Fibroblast of villous mesenchyme (primary cell): ENCODE data around the gene G2E3. TPM values are rescaled to one million over a fixed set of nuclear protein-coding genes. Genes with fewer than 3 reads are reported as not detected.
A peak's percentile ranks its signal among the peaks of the same experiment; 100 is the strongest.
"Not testable (repeated sequence)": the region's sequence is repeated elsewhere in the genome, so short reads cannot be mapped to it uniquely, and the experiment has no call there.

Experiments used
- DNase-seq: peaks from one replicate; pipeline ENCODE4 v3.0.0-alpha.2; 2010; ENCODE audit warnings: low read depth
- H3K4me3 ChIP-seq: 2 replicates; pipeline ENCODE4 v1.5.1; 2011; ENCODE audit warnings: low read depth, mild to moderate bottlenecking, low read length
- CTCF ChIP-seq: IDR thresholded peaks from 2 replicates; pipeline ENCODE4 v1.5.1; 2012; ENCODE audit warnings: low read depth, mild to moderate bottlenecking, low read length; ENCODE audit not compliant: insufficient read depth
- total RNA-seq: library from RNA; depleted of rRNA; stranded (reverse); fragments of >200 nt; gene quantifications from 2 replicates; pipeline ENCODE4 v1.2.3, GENCODE V29; 2012

The G2E3 gene
- total RNA-seq, 1 donor, result 38.4 TPM

- no peak overlapping the region for H3K4me3 ChIP-seq
- no peak for TF ChIP-seq CTCF
- DNase-seq, result no peak
These were observed 38.5 kb downstream of the G2E3 start for GRCh38 chr14:30597504-30597903.

- TF ChIP-seq CTCF, result no peak
- no peak for DNase-seq
- no peak overlapping the region for H3K4me3 ChIP-seq
These were observed 42.3 kb downstream of the G2E3 start for GRCh38 chr14:30600922-30601918.

- no peak for DNase-seq
- no peak for TF ChIP-seq CTCF
These were observed 44.4 kb downstream of the G2E3 start for GRCh38 chr14:30603402-30603801.

GRCh38 chr14:30604696-30605095 is 45.7 kb downstream of the G2E3 start:
- DNase-seq, H3K4me3 ChIP-seq: not testable (repeated sequence)

More at GRCh38 chr14:30603402-30603801, 44.4 kb downstream of the G2E3 start:
- no peak overlapping the region for H3K4me3 ChIP-seq

GRCh38 chr14:30607156-30607780 is 48.3 kb downstream of the G2E3 start:
- no peak for DNase-seq
- H3K4me3 ChIP-seq, result no peak overlapping the region
- no peak for TF ChIP-seq CTCF

GRCh38 chr14:30608533-30609006 is 49.6 kb downstream of the G2E3 start:
- no peak for TF ChIP-seq CTCF
- DNase-seq, result peak; percentile 24
- no peak overlapping the region for H3K4me3 ChIP-seq

- peak; percentile 83 for DNase-seq
- TF ChIP-seq CTCF, result peak; percentile 50
- H3K4me3 ChIP-seq, result no peak overlapping the region
These were observed 51.9 kb downstream of the G2E3 start for GRCh38 chr14:30610787-30611343.
